Calu3 (cell line): ENCODE data around the gene SGCA. TPM values are rescaled to one million over a fixed set of nuclear protein-coding genes. Genes with fewer than 3 reads are reported as not detected.

ENCODE experiments used
- BruUV-seq: library from RNA; stranded (reverse); fragments of 400-500 nt; replicated peaks from 2 replicates; lab custom pipeline; 2021; lab: Mats Ljungman, UMichigan
- CTCF ChIA-PET: fragments of 300-600 bp; sonication (Branson Sonifier 250); formaldehyde crosslinking; loops from one replicate; lab custom pipeline; 2022; ENCODE audit warnings: antibody characterized with exemption; lab: Charles Lee
- DNase-seq: peaks from one replicate; pipeline ENCODE4 v3.0.0; 2022
- H3K27ac Mint-ChIP-seq: one replicate; pipeline ENCODE4 v1.8.0; 2022; ENCODE audit warnings: mixed read lengths; ENCODE audit not compliant: unreplicated experiment
- H3K27me3 Mint-ChIP-seq: one replicate; pipeline ENCODE4 v1.8.0; 2022; ENCODE audit warnings: mixed read lengths; ENCODE audit not compliant: unreplicated experiment
- H3K36me3 Mint-ChIP-seq: one replicate; pipeline ENCODE4 v1.8.0; 2022; ENCODE audit warnings: mild to moderate bottlenecking, moderate library complexity, mixed read lengths; ENCODE audit not compliant: insufficient read depth, unreplicated experiment
- H3K4me1 Mint-ChIP-seq: one replicate; pipeline ENCODE4 v1.8.0; 2022; ENCODE audit warnings: mild to moderate bottlenecking, low read depth, mixed read lengths; ENCODE audit not compliant: unreplicated experiment
- H3K4me3 Mint-ChIP-seq: one replicate; pipeline ENCODE4 v1.8.0; 2022; ENCODE audit warnings: mild to moderate bottlenecking, low read depth, moderate library complexity, mixed read lengths; ENCODE audit not compliant: unreplicated experiment
- H3K9me3 Mint-ChIP-seq: one replicate; pipeline ENCODE4 v1.8.0; 2022; ENCODE audit warnings: low read depth, mixed read lengths; ENCODE audit not compliant: unreplicated experiment
- CTCF ChIP-seq: fragments of 200-600 bp; IDR thresholded peaks from one replicate; pipeline ENCODE4 v1.8.0; 2022; ENCODE audit warnings: antibody characterized with exemption; ENCODE audit not compliant: unreplicated experiment
- intact Hi-C: fragments of 100-400 bp; cut with micrococcal nuclease; formaldehyde crosslinking; loops from one replicate; pipeline ENCODE4 v1.10.0; 2022; ENCODE audit not compliant: unreplicated experiment
- total RNA-seq: library from RNA; stranded (reverse); gene quantifications from 2 replicates; pipeline ENCODE4 v1.2.3, GENCODE V29; 2022

Gene SGCA
- total RNA-seq, 1 experiment from 2014 or later: not detected

GRCh38 chr17:50118828-50119218 is 47.0 kb upstream of the SGCA start:
- no peak for TF ChIP-seq CTCF
- CTCF ChIA-PET: interaction anchor here (1.1 to 1.2 kb wide), 2 partner anchors 14 to 24 kb away, joined by 3 to 4 read pairs; no protein-coding TSS in a partner anchor
- DNase-seq: no peak
- H3K4me3 Mint-ChIP-seq: no peak overlapping the region
- BruUV-seq: no TSS peak
- H3K4me1 Mint-ChIP-seq: no peaks in the 10 kb centered on the region
- peaks cover 5% of the 10 kb centered on the region for H3K36me3 Mint-ChIP-seq
- no peak overlapping the region for H3K27ac Mint-ChIP-seq
- intact Hi-C loops: loop anchor here (5.0 kb wide), 1 partner anchor 43 kb away; no protein-coding TSS in a partner anchor
- no peaks in the 10 kb centered on the region for H3K9me3 Mint-ChIP-seq
- H3K27me3 Mint-ChIP-seq: peaks cover 95% of the 10 kb centered on the region

GRCh38 chr17:50120475-50121253 is 45.1 kb upstream of the SGCA start:
- intact Hi-C loops: no loop called here
- Mint-ChIP-seq H3K4me1 (no peaks in the 10 kb centered on the region), H3K27me3 (peaks cover 86% of the 10 kb centered on the region), H3K4me3 (no peak overlapping the region), H3K9me3 (no peaks in the 10 kb centered on the region), H3K36me3 (no peaks in the 10 kb centered on the region), H3K27ac (no peak overlapping the region)
- TF ChIP-seq CTCF: no peak
- DNase-seq: no peak
- CTCF ChIA-PET: interaction anchor here (0.6 to 1.7 kb wide), 4 partner anchors 11 to 187 kb away, joined by 3 to 11 read pairs (median 4); no protein-coding TSS in a partner anchor
- no TSS peak for BruUV-seq

- H3K4me1 Mint-ChIP-seq: peaks cover 3% of the 10 kb centered on the region
- no peak for TF ChIP-seq CTCF
- no peaks in the 10 kb centered on the region for H3K9me3 Mint-ChIP-seq
- CTCF ChIA-PET: interaction anchor here (0.6 to 1.0 kb wide), 3 partner anchors 10 to 39 kb away, joined by 3 read pairs; no protein-coding TSS in a partner anchor
- peaks cover 81% of the 10 kb centered on the region for H3K27me3 Mint-ChIP-seq
- no peak overlapping the region for H3K4me3 Mint-ChIP-seq
- DNase-seq: no peak
- H3K36me3 Mint-ChIP-seq: no peaks in the 10 kb centered on the region
- intact Hi-C loops: no loop called here
- BruUV-seq: no TSS peak
- H3K27ac Mint-ChIP-seq: no peak overlapping the region
Observed at GRCh38 chr17:50122945-50123344, 42.9 kb upstream of the SGCA start.

- TF ChIP-seq CTCF: no peak
- BruUV-seq: no TSS peak
- CTCF ChIA-PET: interaction anchor here (0.7 to 1.1 kb wide), 4 partner anchors 9 to 46 kb away, joined by 3 to 4 read pairs (median 3); no protein-coding TSS in a partner anchor
Observed at GRCh38 chr17:50123649-50124349, 42.0 kb upstream of the SGCA start.

More at GRCh38 chr17:50123649-50124349, 42.0 kb upstream of the SGCA start:
- peaks cover 12% of the 10 kb centered on the region for H3K4me1 Mint-ChIP-seq
- no peaks in the 10 kb centered on the region for H3K9me3 Mint-ChIP-seq
- H3K27me3 Mint-ChIP-seq: peaks cover 81% of the 10 kb centered on the region
- peaks cover 4% of the 10 kb centered on the region for H3K36me3 Mint-ChIP-seq
- no peak overlapping the region for H3K27ac Mint-ChIP-seq
- no peak for DNase-seq
- no peak overlapping the region for H3K4me3 Mint-ChIP-seq
- intact Hi-C loops: no loop called here
